Tibial artery (tissue), 4 donors: ENCODE measurements around the gene CCDC157.

Experiments
- DNase-seq, 2 donors: peaks; one replicate each; pipeline ENCODE4 v3.0.0-alpha.2; 2019
- H3K27ac ChIP-seq, 2 donors: fragments of 200-600 bp; sonication (generic) in 1 of 2; 1 replicate in 1 of 2; 2 replicates in 1 of 2; pipeline ENCODE4 v1.5.1; 2018 to 2019; ENCODE audit warnings: mild to moderate bottlenecking in 1 of 2
- H3K27me3 ChIP-seq, 2 donors: fragments of 200-600 bp; sonication (generic) in 1 of 2; one replicate each; pipeline versions ENCODE4 v1.5.1 to v1.6.0; 2016 to 2019
- H3K36me3 ChIP-seq, 3 donors: fragments of 200-600 bp; sonication (generic) in 2 of 3; one replicate each; pipeline ENCODE4 v1.5.1; 2016 to 2019; ENCODE audit warnings: mild to moderate bottlenecking in 2 of 3
- H3K4me1 ChIP-seq, 4 donors: fragments of 200-600 bp; sonication (generic) in 2 of 4; 1 replicate in 3 of 4; 2 replicates in 1 of 4; pipeline ENCODE4 v1.5.1; 2016 to 2019
- H3K4me3 ChIP-seq, 2 donors: fragments of 200-600 bp; sonication (generic) in 1 of 2; 1 replicate in 1 of 2; 2 replicates in 1 of 2; pipeline ENCODE4 v1.5.1; 2018 to 2019; ENCODE audit warnings: mild to moderate bottlenecking in 2 of 2
- H3K9me3 ChIP-seq, 3 donors: fragments of 200-600 bp; sonication (generic) in 1 of 3; one replicate each; pipeline ENCODE4 v1.5.1; 2016 to 2019
- intact Hi-C: fragments of 100-400 bp; cut with DNase I; formaldehyde crosslinking; loops from one replicate; pipeline ENCODE4 v1.15.0; 2023; ENCODE audit warnings: low total_unique reads
- TF ChIP-seq, protein P1 (sequence below), 2 experiments: fragments of 200-600 bp in 1 of 2; fragments of 450-650 bp in 1 of 2; IDR thresholded peaks; one replicate each; pipeline ENCODE4 v1.5.1; 2017 to 2019; ENCODE audit warnings: antibody characterized with exemption in 2 of 2, mild to moderate bottlenecking in 1 of 2, moderate library complexity in 1 of 2

CCDC157 gene

DNA sequence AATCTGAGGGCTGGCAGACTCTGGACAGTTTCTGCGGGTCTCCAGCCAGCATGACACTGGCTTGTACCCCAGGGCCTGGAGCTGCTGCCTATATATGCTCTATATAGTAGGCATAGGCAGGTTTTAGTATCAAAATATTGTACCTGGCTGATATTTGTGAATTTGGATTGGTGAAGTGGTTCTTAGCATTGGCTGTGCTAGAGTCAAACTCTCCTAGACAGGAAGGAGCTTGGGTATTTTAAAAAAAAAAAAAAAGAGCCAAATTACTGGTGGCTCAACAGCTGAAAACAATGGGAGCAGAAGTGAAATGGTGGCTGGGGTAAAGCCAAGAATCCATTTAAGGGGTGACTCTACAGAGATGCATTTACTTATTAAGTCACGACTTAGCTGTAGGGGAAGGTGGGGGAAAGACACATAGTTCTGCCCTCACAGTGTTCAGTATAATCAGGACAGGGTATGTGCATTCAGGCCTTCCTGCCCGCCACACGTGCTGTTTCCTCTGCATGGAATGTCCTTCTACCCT lies 57.8 kb downstream of the CCDC157 start:
- Histone ChIP-seq H3K9me3 (no peaks in the 10 kb centered on the region), H3K4me3 (no peak overlapping the region), H3K27ac (no peak overlapping the region), H3K36me3 (peaks cover 33 to 87% (median 60%) of the 10 kb centered on the region in 3 donors), H3K27me3 (no peaks in the 10 kb centered on the region), H3K4me1 (peaks cover 0 to 3% (median 0%) of the 10 kb centered on the region in 4 donors)
- intact Hi-C loops: no loop called here
- no peak for DNase-seq
- TF ChIP-seq, protein P1, sequence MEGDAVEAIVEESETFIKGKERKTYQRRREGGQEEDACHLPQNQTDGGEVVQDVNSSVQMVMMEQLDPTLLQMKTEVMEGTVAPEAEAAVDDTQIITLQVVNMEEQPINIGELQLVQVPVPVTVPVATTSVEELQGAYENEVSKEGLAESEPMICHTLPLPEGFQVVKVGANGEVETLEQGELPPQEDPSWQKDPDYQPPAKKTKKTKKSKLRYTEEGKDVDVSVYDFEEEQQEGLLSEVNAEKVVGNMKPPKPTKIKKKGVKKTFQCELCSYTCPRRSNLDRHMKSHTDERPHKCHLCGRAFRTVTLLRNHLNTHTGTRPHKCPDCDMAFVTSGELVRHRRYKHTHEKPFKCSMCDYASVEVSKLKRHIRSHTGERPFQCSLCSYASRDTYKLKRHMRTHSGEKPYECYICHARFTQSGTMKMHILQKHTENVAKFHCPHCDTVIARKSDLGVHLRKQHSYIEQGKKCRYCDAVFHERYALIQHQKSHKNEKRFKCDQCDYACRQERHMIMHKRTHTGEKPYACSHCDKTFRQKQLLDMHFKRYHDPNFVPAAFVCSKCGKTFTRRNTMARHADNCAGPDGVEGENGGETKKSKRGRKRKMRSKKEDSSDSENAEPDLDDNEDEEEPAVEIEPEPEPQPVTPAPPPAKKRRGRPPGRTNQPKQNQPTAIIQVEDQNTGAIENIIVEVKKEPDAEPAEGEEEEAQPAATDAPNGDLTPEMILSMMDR (IDR thresholded peaks at IDR 0.05): no peak

DNA sequence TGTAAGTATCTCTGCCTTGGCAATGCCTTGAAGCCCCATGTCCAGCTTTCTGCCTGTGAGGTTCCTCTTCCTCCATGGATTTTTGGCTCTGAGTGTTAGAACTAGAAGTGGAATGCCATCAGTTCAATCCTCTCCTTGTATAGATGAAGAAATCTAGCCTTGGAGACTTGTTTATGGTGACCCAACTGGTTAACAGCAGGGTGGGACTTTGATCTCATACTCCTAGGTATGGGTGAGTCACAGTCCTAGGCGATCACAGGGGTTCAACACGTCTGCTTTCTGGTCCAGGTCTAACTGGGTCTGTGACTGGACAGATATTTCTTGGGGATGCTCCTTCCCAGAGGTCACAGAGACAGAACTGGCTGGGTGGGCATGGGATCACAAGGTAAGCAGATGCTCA lies 59.6 kb downstream of the CCDC157 start:
- no peak overlapping the region for H3K27ac ChIP-seq
- no peak overlapping the region for H3K4me3 ChIP-seq
- TF ChIP-seq, protein P1 (IDR thresholded peaks at IDR 0.05): no peak
- H3K9me3 ChIP-seq: no peaks in the 10 kb centered on the region
- H3K36me3 ChIP-seq: peaks cover 33 to 69% (median 45%) of the 10 kb centered on the region in 3 donors
- DNase-seq: no peak
- H3K4me1 ChIP-seq: peaks cover 0 to 16% (median 6%) of the 10 kb centered on the region in 4 donors
- intact Hi-C loops: no loop called here
- H3K27me3 ChIP-seq: no peaks in the 10 kb centered on the region

DNA sequence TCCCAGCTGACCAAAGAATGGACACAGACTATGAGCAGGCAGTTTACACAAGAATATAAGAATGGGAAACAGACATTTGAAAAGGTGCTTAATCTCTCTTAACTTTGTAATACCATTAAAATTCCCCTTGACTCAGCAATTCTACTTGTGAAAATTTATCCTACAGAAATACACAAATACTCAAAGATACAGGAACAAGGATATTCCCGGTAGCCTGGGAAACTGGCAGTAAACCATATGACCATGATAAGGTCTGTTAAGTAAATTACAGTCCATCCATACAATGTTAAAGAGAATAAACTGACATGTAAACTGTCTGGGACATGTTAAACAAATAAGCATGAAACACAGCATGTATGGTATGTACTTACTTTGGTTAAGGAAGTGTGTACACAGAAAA lies 60.0 kb downstream of the CCDC157 start:
- no peak overlapping the region for H3K27ac ChIP-seq
- intact Hi-C loops: no loop called here
- peaks cover 0 to 20% (median 11%) of the 10 kb centered on the region in 4 donors for H3K4me1 ChIP-seq
- H3K4me3 ChIP-seq: no peak overlapping the region
- H3K9me3 ChIP-seq: no peaks in the 10 kb centered on the region
- no peaks in the 10 kb centered on the region for H3K27me3 ChIP-seq
- DNase-seq: no peak
- H3K36me3 ChIP-seq: peaks cover 33 to 66% (median 45%) of the 10 kb centered on the region in 3 donors
- TF ChIP-seq, protein P1 (IDR thresholded peaks at IDR 0.05): no peak

DNA sequence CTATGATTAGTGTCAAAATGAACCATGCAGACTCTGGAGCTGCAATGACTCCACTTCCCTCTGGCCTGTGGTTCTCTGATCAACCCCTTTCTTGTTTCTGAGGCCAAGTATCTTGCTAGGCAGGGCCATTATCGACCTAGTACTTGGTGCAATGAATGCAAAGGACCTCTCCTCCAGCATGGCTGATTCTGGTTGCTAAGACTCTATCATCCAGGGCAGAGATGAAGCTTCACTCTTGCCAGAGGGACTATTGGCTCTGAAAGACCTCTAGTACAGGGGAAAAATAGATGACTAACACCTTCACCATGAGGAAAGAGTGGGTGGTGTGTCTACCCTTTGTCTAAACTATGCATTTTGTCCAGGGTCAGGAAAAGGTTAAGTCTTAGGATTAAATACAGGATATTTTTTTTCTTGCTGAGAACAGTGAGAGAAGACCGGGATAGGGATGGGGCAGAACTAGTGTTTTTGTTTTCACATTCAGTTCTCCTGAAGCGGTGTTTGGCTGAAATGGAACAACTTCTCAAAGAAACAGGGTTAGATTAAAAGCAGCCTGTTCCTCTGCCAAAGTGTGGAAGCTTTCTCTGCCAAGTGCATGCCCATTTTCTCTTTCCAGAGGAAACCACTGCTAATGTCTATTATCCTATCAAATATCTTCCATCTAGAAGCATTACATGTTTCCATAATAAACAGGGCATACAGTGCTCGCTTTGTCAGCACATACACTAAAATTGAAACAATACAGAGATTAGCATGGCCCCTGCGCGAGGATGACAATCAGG lies 63.7 kb downstream of the CCDC157 start:
- DNase-seq: no peak
- no peak overlapping the region for H3K4me3 ChIP-seq
- intact Hi-C loops: no loop called here
- peaks cover 33 to 38% (median 34%) of the 10 kb centered on the region in 3 donors for H3K36me3 ChIP-seq
- H3K27ac ChIP-seq: peak overlapping the region in 1 of 2 donors; percentile 96
- peaks cover 3 to 47% (median 33%) of the 10 kb centered on the region in 4 donors for H3K4me1 ChIP-seq
- H3K27me3 ChIP-seq: no peaks in the 10 kb centered on the region
- TF ChIP-seq, protein P1 (IDR thresholded peaks at IDR 0.05): no peak
- no peaks in the 10 kb centered on the region for H3K9me3 ChIP-seq

DNA sequence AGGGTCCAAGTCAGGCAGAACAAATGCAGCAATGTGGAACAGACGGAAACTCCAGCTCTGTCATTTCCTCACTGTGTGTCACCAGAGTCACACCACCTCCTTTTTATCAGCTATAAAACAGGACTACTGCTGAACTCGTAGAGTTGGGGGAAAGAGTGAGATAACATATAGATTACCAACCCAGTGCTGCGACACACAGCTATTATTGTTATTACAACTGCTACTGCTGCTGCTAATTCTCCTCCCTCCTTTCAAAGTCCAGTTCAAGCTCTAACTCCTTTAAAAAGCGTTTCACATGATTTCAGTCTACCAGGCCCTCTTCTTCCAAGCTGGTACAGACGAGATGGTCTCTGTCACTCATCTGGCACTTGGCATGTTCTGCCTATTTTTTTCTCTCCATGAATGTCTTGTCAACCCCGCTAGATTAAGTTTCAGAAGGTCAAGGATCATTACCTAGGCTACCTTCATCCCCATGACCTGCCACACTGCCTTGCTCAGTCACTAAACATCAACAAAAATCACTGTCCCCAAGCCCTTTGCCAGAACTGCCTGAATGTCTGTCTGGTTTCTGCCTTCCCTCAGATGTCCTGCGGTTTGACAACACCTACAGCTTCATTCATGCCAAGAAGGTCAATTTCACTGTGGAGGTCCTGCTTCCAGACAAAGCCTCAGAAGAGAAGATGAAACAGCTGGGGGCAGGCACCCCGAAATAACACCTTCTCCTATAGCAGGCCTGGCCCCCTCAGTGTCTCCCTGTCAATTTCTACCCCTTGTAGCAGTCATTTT lies 65.1 kb downstream of the CCDC157 start:
- DNase-seq: no peak
- intact Hi-C loops: no loop called here
- peak overlapping the region in 1 of 2 donors; percentile 77 for H3K4me3 ChIP-seq
- H3K9me3 ChIP-seq: no peaks in the 10 kb centered on the region
- H3K4me1 ChIP-seq: peaks cover 3 to 60% (median 45%) of the 10 kb centered on the region in 4 donors
- H3K36me3 ChIP-seq: peaks cover 20 to 24% (median 22%) of the 10 kb centered on the region in 3 donors
- H3K27ac ChIP-seq: peak overlapping the region; percentile 94 to 96
- no peaks in the 10 kb centered on the region for H3K27me3 ChIP-seq
- TF ChIP-seq, protein P1 (IDR thresholded peaks at IDR 0.05): no peak
